ENCODE measurements around the gene ZNF217.
"Not testable (repeated sequence)": the region's sequence is repeated elsewhere in the genome, so short reads cannot be mapped to it uniquely, and the experiment has no call there.

GRCh38 chr20:53585004-53585569, 8.6 kb downstream of the ZNF217 start:
- not testable (repeated sequence) for TF ChIP-seq REST (IDR thresholded peaks at IDR 0.05; ENCODE audit: low read depth, low read length); GABPA (IDR thresholded peaks at IDR 0.05; ENCODE audit: low read depth); POLR2A (IDR thresholded peaks at IDR 0.05; ENCODE audit: low read depth, low read length); CTCF (IDR thresholded peaks at IDR 0.05 in 2 of 3, conservative IDR thresholded peaks at IDR 0.05 in 1 of 3; ENCODE audit: control insufficient read depth in 2 of 3, extremely low read depth in 1 of 3, insufficient read depth in 1 of 3, low read depth in 3 of 3, low read length in 3 of 3); MEF2A (IDR thresholded peaks at IDR 0.05; ENCODE audit: insufficient read depth, low read depth, low read length); SUZ12 (IDR thresholded peaks at IDR 0.05; ENCODE audit: unreplicated experiment); EGR1 (IDR thresholded peaks at IDR 0.05; ENCODE audit: borderline replicate concordance in 1 of 2, low read depth in 2 of 2, low read length in 2 of 2); MAX (IDR thresholded peaks at IDR 0.05; ENCODE audit: low read depth, low read length)

All from GM12878 (cell line).